Stimulated activated CD4-positive, alpha-beta T cell treated with anti-CD3 and anti-CD28 coated beads, TNF-alpha, amount 100 ng/mL, for 4 hours (primary cell): ENCODE data around the gene INPPL1.

Experiments used
- DNase-seq, 3 experiments: peaks; one replicate each; pipeline ENCODE4 v3.0.0-alpha.2; 2020; ENCODE audit warnings: low read depth in 3 of 3

The INPPL1 gene

GRCh38 chr11:72280037-72280436 lies 55.5 kb downstream of the INPPL1 start:
- DNase-seq = no peak

- DNase-seq = no peak
Observed at GRCh38 chr11:72280726-72281315, 56.3 kb downstream of the INPPL1 start.

DNA sequence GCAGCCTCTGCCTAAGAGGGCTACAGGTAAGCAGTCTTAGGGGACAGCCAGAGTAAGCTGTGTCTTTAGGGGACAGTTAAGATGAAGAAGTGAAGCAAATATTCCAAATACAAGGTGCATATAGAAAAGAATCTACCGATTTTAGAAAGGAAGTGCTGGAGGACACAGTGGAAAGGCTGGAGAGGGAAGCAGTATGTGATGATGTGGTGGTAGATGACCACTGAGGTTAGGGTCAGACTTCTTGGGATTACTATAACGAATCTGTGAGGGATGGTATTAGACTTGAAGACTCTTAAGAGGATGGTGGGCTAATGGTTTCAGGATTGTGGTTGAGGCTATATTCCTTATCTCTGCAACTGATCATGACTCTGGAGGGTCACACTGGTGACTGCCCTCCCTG lies 59.4 kb downstream of the INPPL1 start:
- no peak for DNase-seq

- no peak for DNase-seq
Observed at GRCh38 chr11:72287293-72287692, 62.7 kb downstream of the INPPL1 start.
